SK-N-MC (cell line): Measurements from ENCODE around the gene E2F1.

ENCODE experiments used
- DNase-seq: peaks from one replicate; pipeline ENCODE4 v3.0.0-alpha.2; 2011; ENCODE audit warnings: low read depth, low spot score
- H3K27ac ChIP-seq: fragments of 200-600 bp; sonication (generic); 2 replicates; pipeline ENCODE4 v1.5.1; 2016; ENCODE audit warnings: mixed run types
- H3K36me3 ChIP-seq: fragments of 200-600 bp; sonication (generic); 2 replicates; pipeline ENCODE4 v1.6.1; 2017; ENCODE audit warnings: antibody characterized with exemption, low read length, mixed read lengths; ENCODE audit not compliant: insufficient read depth
- H3K4me3 ChIP-seq: fragments of 200-600 bp; sonication (generic); 2 replicates; pipeline ENCODE4 v1.5.1; 2016
- H3K9ac ChIP-seq: fragments of 200-600 bp; sonication (generic); 2 replicates; pipeline ENCODE4 v1.8.0; 2017; ENCODE audit warnings: mixed run types, mixed read lengths; ENCODE audit not compliant: insufficient read length
- H3K9me3 ChIP-seq: fragments of 200-600 bp; sonication (generic); 2 replicates; pipeline ENCODE4 v1.6.1; 2017; ENCODE audit warnings: low read depth, mild to moderate bottlenecking, antibody characterized with exemption, low read length, moderate library complexity, mixed read lengths
- EZH2 ChIP-seq: fragments of 200-600 bp; sonication (generic); IDR thresholded peaks from one replicate; pipeline ENCODE4 v1.6.1; 2017; ENCODE audit warnings: antibody characterized with exemption
- FOXP2 ChIP-seq: optimal IDR thresholded peaks from 2 replicates; pipeline ENCODE3; 2011; ENCODE audit warnings: mild to moderate bottlenecking, moderate library complexity; ENCODE audit not compliant: insufficient read depth; ENCODE audit errors: extremely low read length, control extremely low read depth
- POLR2AphosphoS5 ChIP-seq: IDR thresholded peaks from 2 replicates; pipeline ENCODE4 v1.6.1; 2012; ENCODE audit warnings: mild to moderate bottlenecking, low read depth, low read length, borderline replicate concordance

The E2F1 gene

DNA sequence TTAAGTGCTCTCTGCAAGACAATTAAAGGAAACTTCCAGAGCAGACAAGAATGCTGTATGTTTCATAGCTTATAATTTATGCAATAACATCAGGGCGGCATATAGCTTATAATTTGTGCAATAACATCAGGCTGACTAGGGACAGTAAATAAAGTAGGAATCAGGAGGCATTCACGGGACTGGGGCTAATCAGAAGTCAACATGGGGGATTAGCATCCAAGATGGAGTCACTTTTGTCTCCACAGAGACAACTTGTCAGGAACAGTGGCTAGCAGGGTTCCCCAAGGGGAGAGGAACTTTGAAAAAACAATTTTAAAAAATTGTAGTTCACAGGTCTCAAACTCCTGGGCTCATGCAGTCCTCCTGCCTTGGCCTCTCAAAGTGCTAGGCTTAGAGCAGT lies 42.3 kb upstream of the E2F1 start:
- H3K27ac ChIP-seq = no peak overlapping the region
- H3K36me3 ChIP-seq = no peaks in the 10 kb centered on the region
- H3K9me3 ChIP-seq = no peaks in the 10 kb centered on the region
- no peak overlapping the region for H3K9ac ChIP-seq
- TF ChIP-seq POLR2AphosphoS5 (no peak), EZH2 (no peak), FOXP2 (no peak)
- DNase-seq = no peak
- no peak overlapping the region for H3K4me3 ChIP-seq

DNA sequence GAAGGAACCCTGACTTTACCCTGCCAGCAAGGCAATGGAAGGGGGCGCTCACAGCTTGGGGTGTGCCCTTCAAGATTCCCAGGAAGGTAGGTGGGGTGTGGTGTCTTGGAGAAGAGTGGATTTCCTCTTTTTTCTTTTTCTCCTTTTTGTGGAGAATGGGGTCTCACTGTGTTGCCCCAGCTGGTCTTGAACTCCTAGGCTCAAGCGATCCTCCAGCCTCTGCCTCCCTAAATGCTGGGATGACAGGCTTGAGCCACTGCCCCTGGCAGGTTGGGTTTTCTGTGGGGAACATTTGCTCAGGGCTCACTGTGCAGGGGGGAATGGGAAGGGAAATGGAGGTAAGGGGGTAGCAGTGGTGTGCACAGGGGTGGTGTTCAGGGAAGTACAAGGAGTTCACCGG lies 41.6 kb upstream of the E2F1 start:
- no peak overlapping the region for H3K4me3 ChIP-seq
- no peak for TF ChIP-seq EZH2
- TF ChIP-seq FOXP2 = no peak
- TF ChIP-seq POLR2AphosphoS5 = no peak
- H3K9ac ChIP-seq = no peak overlapping the region
- no peak overlapping the region for H3K27ac ChIP-seq
- H3K9me3 ChIP-seq = no peaks in the 10 kb centered on the region
- no peaks in the 10 kb centered on the region for H3K36me3 ChIP-seq
- no peak for DNase-seq

DNA sequence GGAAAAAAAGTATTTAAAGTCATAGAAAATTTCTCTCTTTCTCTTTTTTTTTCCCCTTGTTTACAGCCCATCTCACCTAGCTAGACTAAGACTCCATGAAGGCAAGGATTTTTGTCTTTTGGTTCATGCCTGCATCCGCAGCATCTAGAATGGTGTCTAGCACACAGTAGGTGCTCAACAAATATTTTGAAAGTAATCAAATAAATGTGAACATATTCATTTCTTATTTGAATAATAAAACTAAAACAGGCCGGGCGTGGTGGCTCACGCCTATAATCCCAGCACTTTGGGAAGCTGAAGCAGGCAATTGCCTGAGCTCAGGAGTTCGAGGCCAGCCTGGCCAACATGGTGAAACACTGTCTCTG lies 40.9 kb upstream of the E2F1 start:
- no peak for TF ChIP-seq FOXP2
- TF ChIP-seq POLR2AphosphoS5 = no peak
- no peak for TF ChIP-seq EZH2
- no peaks in the 10 kb centered on the region for H3K36me3 ChIP-seq
- no peak overlapping the region for H3K4me3 ChIP-seq
- DNase-seq = no peak
- no peaks in the 10 kb centered on the region for H3K9me3 ChIP-seq
- H3K9ac ChIP-seq = no peak overlapping the region
- no peak overlapping the region for H3K27ac ChIP-seq

DNA sequence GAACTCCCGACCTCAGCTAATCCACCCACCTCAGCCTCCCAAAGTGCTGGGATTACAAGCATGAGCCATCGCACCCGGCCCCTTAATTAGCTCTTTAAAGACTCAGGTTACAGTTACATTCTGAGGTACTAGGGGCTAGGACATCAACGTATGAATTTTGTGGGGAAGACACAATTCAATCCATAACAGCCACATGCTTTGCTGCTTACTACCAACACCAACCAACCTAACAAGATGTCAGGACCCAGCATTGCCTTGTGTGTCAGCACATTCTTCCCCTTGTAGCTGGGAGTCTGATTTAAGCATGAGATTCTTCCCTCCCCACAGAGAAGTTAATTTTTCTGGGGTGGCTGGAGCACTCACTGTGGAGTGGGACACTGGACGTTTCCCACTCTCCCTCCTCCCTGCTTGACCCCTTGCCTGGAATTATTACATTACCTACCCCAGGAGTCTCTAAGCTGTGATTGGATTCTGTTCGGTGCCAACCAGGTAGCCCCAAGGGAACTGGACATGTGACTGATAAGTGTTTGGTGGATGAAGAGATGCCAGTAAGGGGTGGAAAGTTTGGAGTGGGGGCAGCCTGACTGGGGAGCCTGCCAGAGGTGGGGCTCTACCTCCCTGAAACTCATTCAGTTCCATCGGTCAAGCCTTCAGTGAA lies 39.6 kb upstream of the E2F1 start:
- Histone ChIP-seq H3K9ac (no peak overlapping the region), H3K9me3 (no peaks in the 10 kb centered on the region), H3K36me3 (no peaks in the 10 kb centered on the region), H3K4me3 (no peak overlapping the region), H3K27ac (no peak overlapping the region)
- no peak for DNase-seq
- TF ChIP-seq POLR2AphosphoS5 (no peak), EZH2 (no peak), FOXP2 (no peak)

DNA sequence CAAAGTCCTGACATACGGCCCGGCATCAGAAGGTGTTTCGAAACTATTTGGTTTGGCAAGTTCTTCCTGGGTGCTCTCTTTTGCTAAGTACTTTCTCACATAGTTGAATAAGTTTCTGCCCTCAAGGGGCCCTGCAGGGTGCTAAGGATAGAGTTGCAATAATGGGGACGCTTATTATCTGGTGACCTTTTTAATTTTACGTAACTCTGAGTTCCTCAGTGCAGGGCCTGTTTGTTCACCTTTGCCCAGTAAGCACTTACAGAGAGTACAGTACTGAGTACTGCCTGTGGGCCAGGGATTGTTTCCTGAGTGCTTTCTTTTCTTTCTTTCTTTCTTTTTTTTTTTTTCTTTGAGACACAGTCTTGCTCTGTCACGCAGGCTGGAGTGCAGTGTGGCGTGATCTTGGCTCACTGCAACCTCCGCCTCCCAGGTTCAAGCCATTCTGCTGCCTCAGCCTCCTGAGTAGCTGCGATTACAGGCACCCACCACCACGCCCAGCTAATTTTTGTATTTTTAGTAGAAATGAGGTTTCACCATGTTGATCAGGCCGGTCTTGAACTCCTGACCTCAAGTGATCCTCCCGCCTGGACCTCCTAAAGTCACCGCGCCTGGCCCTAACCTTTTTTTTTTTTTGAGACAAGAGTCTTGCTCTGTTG lies 38.4 kb upstream of the E2F1 start:
- H3K9me3 ChIP-seq = no peaks in the 10 kb centered on the region
- H3K9ac ChIP-seq = no peak overlapping the region
- no peaks in the 10 kb centered on the region for H3K36me3 ChIP-seq
- no peak overlapping the region for H3K4me3 ChIP-seq
- TF ChIP-seq EZH2 (no peak), POLR2AphosphoS5 (no peak), FOXP2 (no peak)
- peak overlapping the region; percentile 55; the same call in 1 of the 2 replicates for H3K27ac ChIP-seq
- no peak for DNase-seq

DNA sequence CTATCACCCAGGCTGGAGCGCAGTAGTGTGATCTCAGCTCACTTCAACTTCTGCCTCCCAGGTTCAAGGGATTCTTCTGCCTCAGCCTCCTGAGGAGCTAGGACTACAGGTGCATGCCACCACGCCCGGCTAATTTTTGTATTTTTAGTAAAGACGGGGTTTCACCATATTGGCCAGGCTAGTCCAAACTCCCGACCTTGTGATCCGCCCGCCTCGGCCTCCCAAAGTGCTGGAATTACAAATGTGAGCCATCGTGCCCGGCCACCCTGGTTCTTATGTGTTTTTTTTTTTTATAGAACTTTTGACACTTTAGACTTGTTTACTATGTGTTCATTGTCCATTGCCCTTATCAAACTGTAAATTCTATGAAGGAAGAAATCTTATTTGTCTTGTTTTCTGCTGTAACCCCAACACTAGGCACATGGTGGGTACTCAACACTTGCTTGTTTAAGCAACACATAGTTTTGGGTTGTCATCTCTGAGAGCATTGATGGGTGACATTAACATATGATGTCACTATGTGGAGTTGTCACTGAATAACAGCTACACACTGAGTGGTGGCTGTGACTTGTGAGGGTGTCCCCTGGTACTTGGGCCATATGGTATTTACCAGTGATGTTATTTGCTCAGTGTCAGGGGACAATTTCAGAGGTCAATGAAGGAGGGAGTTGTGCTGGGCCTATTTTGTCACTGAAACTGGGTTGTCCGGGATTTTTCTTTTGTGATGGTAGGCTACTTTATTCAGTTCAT lies 35.4 kb upstream of the E2F1 start:
- H3K4me3 ChIP-seq = no peak overlapping the region
- no peak overlapping the region for H3K27ac ChIP-seq
- DNase-seq = no peak
- no peaks in the 10 kb centered on the region for H3K36me3 ChIP-seq
- H3K9me3 ChIP-seq = no peaks in the 10 kb centered on the region
- no peak for TF ChIP-seq FOXP2
- TF ChIP-seq POLR2AphosphoS5 = no peak
- TF ChIP-seq EZH2 = no peak
- H3K9ac ChIP-seq = no peak overlapping the region

DNA sequence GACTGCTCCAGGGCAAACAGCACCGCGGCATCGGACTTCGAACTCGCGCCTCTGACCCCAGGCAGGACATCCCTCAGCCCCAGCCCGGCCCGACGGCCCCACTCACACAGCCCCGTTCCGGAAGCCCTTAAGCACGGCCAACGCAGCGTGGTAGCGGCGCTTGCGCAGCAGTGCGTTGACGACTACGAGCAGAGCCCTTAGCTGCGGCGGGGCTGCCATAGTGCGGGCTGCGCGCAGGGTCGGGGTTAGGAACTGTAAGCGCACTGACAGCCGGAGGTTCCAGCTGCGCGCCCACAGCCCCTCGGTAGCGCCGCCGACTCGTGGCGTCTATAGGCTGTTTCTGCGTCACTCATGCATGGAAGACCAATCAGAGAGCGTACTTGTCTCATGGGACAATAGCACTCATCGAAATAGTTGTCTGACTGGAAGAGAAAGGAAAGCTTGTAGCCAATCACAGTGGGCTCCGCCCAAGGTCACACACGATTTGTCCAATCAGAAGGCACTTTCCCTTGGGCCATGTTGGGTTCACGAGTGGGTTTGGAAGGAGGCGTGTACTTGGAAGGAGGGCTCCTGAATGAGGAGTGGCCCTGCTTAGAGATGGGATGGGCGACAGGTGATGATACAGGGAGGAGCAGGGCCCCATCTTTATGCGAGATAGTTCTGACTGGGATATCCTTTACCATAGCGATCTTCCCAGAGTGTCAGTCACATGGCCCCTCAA lies 34.0 kb upstream of the E2F1 start, which contains the start of gene PXMP4:
TSS of gene PXMP4 (minus strand) at position 322 of the 721 bp plus-strand sequence. CDS start at position 219, 103 bp downstream.
- TF ChIP-seq POLR2AphosphoS5 (peak; percentile 69; the same call in 1 of the 2 replicates), EZH2 (no peak), FOXP2 (no peak)
- H3K27ac ChIP-seq = no peak within 1 kb of the TSS
- peak; percentile 96 for DNase-seq
- no peaks in the 10 kb centered on the region for H3K36me3 ChIP-seq
- peak within 1 kb of the TSS; percentile 89 for H3K4me3 ChIP-seq
- no peaks in the 10 kb centered on the region for H3K9me3 ChIP-seq
- peak within 1 kb of the TSS; percentile 71 for H3K9ac ChIP-seq
